GM12872 (cell line): ENCODE measurements around the gene ZNF496.

Experiments
- CTCF ChIP-seq: IDR thresholded peaks from 3 replicates; pipeline ENCODE4 v1.5.1; 2011; ENCODE audit warnings: low read depth, mild to moderate bottlenecking, low read length, moderate library complexity; ENCODE audit not compliant: insufficient read depth

The ZNF496 gene

GRCh38 chr1:247331525-247332214, at the start of gene ZNF496:
Gene ZNF496 (minus strand): TSS chr1:247331867. CDS start chr1:247329578, 2,289 bp downstream.
- TF ChIP-seq CTCF = no peak

DNA sequence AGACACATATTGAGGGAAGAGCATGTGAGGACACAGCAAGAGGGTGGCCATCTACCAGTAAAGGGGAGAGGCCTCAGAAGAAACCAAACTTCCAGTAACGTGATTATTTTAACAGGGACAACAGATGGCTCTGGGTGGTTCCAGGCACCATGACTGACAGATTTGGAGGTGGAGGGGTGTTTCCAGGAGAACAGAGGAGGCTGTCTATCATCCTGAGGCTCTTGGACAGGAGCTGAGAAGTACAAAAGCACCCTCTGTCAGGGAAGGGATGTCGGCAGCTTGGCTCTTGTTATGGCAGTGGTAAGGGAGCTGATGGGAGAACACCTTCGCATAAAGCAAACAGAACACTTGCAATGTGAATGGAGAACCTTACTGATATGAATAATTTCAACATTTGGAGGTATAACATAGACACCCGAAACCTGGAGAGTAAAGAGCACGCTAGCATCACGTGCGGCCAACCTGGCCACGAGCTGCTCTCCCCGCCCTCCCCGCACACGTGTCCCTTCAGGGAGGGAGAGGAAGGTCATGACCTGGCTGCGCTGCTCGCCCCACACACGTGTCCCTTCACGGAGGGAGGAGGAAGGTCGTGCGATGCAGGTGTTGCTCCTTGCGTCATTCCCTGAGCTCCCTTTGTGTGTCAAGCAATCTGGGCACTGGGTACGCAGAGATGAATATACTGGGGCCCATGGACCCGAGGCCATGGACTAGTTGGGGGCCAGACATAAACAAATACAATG, 46.8 kb upstream of the ZNF496 start:
- no peak for TF ChIP-seq CTCF

GRCh38 chr1:247376659-247377058, 45.0 kb upstream of the ZNF496 start:
- no peak for TF ChIP-seq CTCF

- TF ChIP-seq CTCF = no peak
These were observed 44.1 kb upstream of the ZNF496 start for GRCh38 chr1:247375747-247376146.

- TF ChIP-seq CTCF = peak; percentile 35; the same call in 2 of the 3 replicates
These were observed 42.1 kb upstream of the ZNF496 start for GRCh38 chr1:247373721-247374141.

GRCh38 chr1:247371801-247372259, 40.2 kb upstream of the ZNF496 start:
- no peak for TF ChIP-seq CTCF
